ENCODE results near the gene PRKCB. TPM values are rescaled to one million over a fixed set of nuclear protein-coding genes. Genes with fewer than 3 reads are reported as not detected.

Gene PRKCB
- total and polyA plus RNA-seq, 2 of the 8 experiments (the other 6 are each of a cell fraction or from before 2014, with no cell fraction given): 7.1 to 12.1 TPM

DNA sequence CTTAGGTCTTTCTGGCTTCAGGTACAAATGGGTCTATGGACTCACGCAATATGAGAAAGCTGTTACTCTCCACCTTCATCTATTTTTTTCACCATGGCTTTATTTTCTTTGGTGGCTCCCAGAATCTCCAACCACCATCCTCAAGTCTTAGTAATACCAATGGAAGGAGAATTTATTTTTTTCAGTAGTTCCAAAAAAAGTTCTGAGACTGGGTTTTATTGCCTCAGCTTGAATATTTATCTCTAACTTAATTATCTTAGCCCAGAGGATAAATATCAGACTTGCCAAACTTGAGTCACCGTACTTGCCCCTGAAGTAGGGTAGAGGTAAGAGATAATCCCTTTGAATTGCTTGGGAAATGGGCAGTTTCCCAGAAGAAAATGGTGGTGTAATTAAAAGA lies 397.2 kb downstream of the PRKCB start:
- H3K4me3 ChIP-seq (ENCODE audit: extremely low read depth in 1 of 4, insufficient read depth in 2 of 4, low read depth in 3 of 4, low read length in 4 of 4): no peak overlapping the region
- H3K4me1 ChIP-seq (replicated peaks in 1 of 4; ENCODE audit: control insufficient read depth in 3 of 4, insufficient read depth in 4 of 4, low read length in 3 of 4): no peaks in the 10 kb centered on the region
- H2AFZ ChIP-seq (ENCODE audit: low read length): no peak overlapping the region
- H4K20me1 ChIP-seq (replicated peaks in 1 of 2; ENCODE audit: control insufficient read depth in 1 of 2, insufficient read depth in 2 of 2, low read length in 2 of 2): no peaks in the 10 kb centered on the region
- no peak overlapping the region for H3K4me2 ChIP-seq (ENCODE audit: insufficient read depth in 1 of 2, low read depth in 2 of 2, low read length in 2 of 2)
- H3K18ac ChIP-seq (ENCODE audit: extremely low read depth, low read length): no peak overlapping the region
- H3K9ac ChIP-seq (replicated peaks in 1 of 4; ENCODE audit: extremely low read depth in 1 of 4, low read depth in 3 of 4, low read length in 3 of 4): no peak overlapping the region
- no peaks in the 10 kb centered on the region for H3K79me2 ChIP-seq (ENCODE audit: control insufficient read depth in 1 of 2, insufficient read depth in 2 of 2, low read length in 2 of 2)
- no peaks in the 10 kb centered on the region for H3K23me2 ChIP-seq (ENCODE audit: low read depth, low read length)
- no peak overlapping the region for H3K14ac ChIP-seq (ENCODE audit: insufficient read length)
- no peak overlapping the region for H2BK15ac ChIP-seq (ENCODE audit: low read length)
- DNase-seq (ENCODE audit: low read depth in 1 of 2, low spot score in 2 of 2): no peak
- H3K27ac ChIP-seq (ENCODE audit: low read depth, low read length): no peak overlapping the region
- H4K5ac ChIP-seq (ENCODE audit: insufficient read length, low read depth, low read length): no peak overlapping the region
- POLR2A ChIA-PET (ENCODE audit: partially characterized antibody): no interaction called here
- H3K56ac ChIP-seq (replicated peaks; ENCODE audit: insufficient read length, low read depth, low read length): no peak overlapping the region
- H2BK5ac ChIP-seq (ENCODE audit: low read depth, low read length): no peak overlapping the region
- WGBS, 2 experiments (ENCODE audit: extremely low coverage in 1 of 2, insufficient coverage in 1 of 2, insufficient read length in 1 of 2, insufficient replicate concordance in 2 of 2, low coverage in 1 of 2, low lambda C conversion rate in 2 of 2, missing lambda C conversion rate in 1 of 2): 87% methylated on average over 2 of the region's 2 CpGs; no CpG with 5 or more reads in 1 of the 2 experiments
- no peak overlapping the region for H2BK12ac ChIP-seq (ENCODE audit: low read depth, low read length)
- no peak overlapping the region for H3K23ac ChIP-seq (ENCODE audit: insufficient read length)
- H3K4ac ChIP-seq (replicated peaks; ENCODE audit: insufficient read length, low read depth, low read length): no peak overlapping the region
- FAIRE-seq: no peak
- no peak overlapping the region for H2BK120ac ChIP-seq (replicated peaks; ENCODE audit: low read depth, low read length)
- H2BK20ac ChIP-seq (ENCODE audit: low read length): no peak overlapping the region
- TF ChIP-seq SIN3A (conservative IDR thresholded peaks at IDR 0.05 in 1 of 2, IDR thresholded peaks at IDR 0.05 in 1 of 2; ENCODE audit: low read depth in 1 of 2, low read length in 2 of 2) (no peak), CHD1 (IDR thresholded peaks at IDR 0.05; ENCODE audit: low read depth, low read length) (no peak), POLR2A (IDR thresholded peaks at IDR 0.05; ENCODE audit: control extremely low read depth in 1 of 2, low read depth in 2 of 2, low read length in 2 of 2) (no peak), SUZ12 (IDR thresholded peaks at IDR 0.05; ENCODE audit: low read length) (no peak), BRCA1 (IDR thresholded peaks at IDR 0.05; ENCODE audit: low read depth, low read length) (no peak), SRF (IDR thresholded peaks at IDR 0.05; ENCODE audit: low read depth, low read length) (no peak), CBX5 (IDR thresholded peaks at IDR 0.05; ENCODE audit: low read depth, low read length) (no peak), RNF2 (IDR thresholded peaks at IDR 0.05; ENCODE audit: borderline replicate concordance, low read depth, low read length, missing control alignments, poor library complexity, severe bottlenecking) (no peak), SP1 (IDR thresholded peaks at IDR 0.05; ENCODE audit: low read depth, low read length) (no peak), POU5F1 (IDR thresholded peaks at IDR 0.05; ENCODE audit: low read depth, low read length) (no peak), KDM4A (IDR thresholded peaks at IDR 0.05; ENCODE audit: low read depth, low read length, severe bottlenecking) (no peak), KDM5A (IDR thresholded peaks at IDR 0.05; ENCODE audit: low read length) (no peak), YY1 (IDR thresholded peaks at IDR 0.05; ENCODE audit: low read depth, low read length) (no peak), EZH2 (IDR thresholded peaks at IDR 0.05; ENCODE audit: low read depth, low read length, severe bottlenecking) (no peak), EP300 (IDR thresholded peaks at IDR 0.05; ENCODE audit: borderline replicate concordance in 1 of 2, low read depth in 2 of 2, low read length in 2 of 2) (no peak)
- H2AK5ac ChIP-seq (ENCODE audit: low read depth, low read length): no peak overlapping the region
- H3K36me3 ChIP-seq (ENCODE audit: control insufficient read depth in 2 of 4, insufficient read depth in 4 of 4, low read length in 3 of 4): no peaks in the 10 kb centered on the region
- H3K27me3 ChIP-seq (replicated peaks in 1 of 4; ENCODE audit: control insufficient read depth in 3 of 4, extremely low read depth in 1 of 4, insufficient read depth in 3 of 4, low read length in 3 of 4): no peaks in the 10 kb centered on the region
- no peak overlapping the region for H4K91ac ChIP-seq (replicated peaks; ENCODE audit: insufficient read length, low read length)
- H4K8ac ChIP-seq (ENCODE audit: extremely low read depth, insufficient read depth, low read length): no peak overlapping the region
- CTCF ChIA-PET (ENCODE audit: partially characterized antibody): interaction anchor here (3.0 kb wide), 1 partner anchor 187 kb away, joined by 8 read pairs; no protein-coding TSS in a partner anchor
- H3K79me1 ChIP-seq (ENCODE audit: low read depth, low read length): no peaks in the 10 kb centered on the region
- peaks cover 0 to 4% of the 10 kb centered on the region in 2 experiments; a peak in 1 of 4 replicates for H3K9me3 ChIP-seq (ENCODE audit: insufficient read depth in 2 of 2, low read depth in 1 of 2, low read length in 1 of 2)
